ENCODE data around the gene CCDC167.
A peak's percentile ranks its signal among the peaks of the same experiment; 100 is the strongest.

Gene CCDC167

DNA sequence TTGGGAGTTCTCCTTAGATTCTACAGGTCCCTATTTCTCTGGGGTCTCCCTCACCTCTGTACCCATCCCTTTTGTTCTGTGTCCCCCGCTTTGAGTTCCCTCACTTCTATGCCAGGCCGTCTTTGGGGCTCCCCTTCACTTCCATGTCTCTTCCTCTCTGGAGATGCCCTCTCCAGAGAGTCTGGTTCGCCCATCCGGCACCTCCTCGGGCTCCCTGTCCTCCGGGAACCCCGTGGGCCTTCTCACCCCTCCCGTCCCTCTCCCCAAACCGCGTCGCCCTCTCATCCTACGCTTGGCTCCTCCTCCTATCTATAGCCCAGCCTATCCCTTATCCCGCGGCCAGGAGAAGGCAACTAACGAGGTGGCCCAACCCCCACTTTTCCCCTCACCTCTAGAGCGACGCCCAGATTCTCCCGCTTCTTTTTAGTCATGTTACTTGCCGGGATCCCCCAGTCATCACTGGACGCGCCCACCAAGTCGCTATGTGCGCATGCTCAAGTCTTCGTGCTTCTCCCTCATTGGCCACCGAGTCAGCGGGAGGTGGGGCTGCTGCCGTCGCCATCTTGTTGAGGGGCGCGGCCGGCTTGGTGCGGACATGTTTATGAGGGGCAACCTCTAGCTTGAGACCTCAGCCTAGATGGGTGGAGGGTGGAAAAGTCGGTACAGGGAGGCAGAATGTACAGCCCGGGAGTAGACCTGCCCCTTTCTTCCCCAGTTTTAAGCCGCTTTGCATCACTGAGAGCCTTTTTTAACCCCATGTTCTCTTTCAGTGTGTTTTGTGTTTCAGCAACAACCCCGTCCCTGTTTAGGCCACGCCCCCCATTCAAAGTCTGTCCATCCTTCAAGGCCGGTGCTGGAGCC, at the start of gene CCDC167:
CCDC167 (minus strand) TSS at position 461 of the 861 bp plus-strand sequence; CDS start at position 431, 30 bp downstream.
- TF ChIP-seq, protein P1, sequence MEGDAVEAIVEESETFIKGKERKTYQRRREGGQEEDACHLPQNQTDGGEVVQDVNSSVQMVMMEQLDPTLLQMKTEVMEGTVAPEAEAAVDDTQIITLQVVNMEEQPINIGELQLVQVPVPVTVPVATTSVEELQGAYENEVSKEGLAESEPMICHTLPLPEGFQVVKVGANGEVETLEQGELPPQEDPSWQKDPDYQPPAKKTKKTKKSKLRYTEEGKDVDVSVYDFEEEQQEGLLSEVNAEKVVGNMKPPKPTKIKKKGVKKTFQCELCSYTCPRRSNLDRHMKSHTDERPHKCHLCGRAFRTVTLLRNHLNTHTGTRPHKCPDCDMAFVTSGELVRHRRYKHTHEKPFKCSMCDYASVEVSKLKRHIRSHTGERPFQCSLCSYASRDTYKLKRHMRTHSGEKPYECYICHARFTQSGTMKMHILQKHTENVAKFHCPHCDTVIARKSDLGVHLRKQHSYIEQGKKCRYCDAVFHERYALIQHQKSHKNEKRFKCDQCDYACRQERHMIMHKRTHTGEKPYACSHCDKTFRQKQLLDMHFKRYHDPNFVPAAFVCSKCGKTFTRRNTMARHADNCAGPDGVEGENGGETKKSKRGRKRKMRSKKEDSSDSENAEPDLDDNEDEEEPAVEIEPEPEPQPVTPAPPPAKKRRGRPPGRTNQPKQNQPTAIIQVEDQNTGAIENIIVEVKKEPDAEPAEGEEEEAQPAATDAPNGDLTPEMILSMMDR (IDR thresholded peaks at IDR 0.05; ENCODE audit: insufficient read depth, low read length, poor library complexity, severe bottlenecking): no peak
- Histone ChIP-seq H3K36me3 (ENCODE audit: control insufficient read depth, insufficient read depth, low read length) (no peaks in the 10 kb centered on the region), H3K27me3 (replicated peaks; ENCODE audit: control insufficient read depth, insufficient read depth, low read length) (no peaks in the 10 kb centered on the region), H3K4me3 (replicated peaks; ENCODE audit: low read depth, low read length) (peak within 1 kb of the TSS; percentile 83)
- peak; percentile 95 for DNase-seq (ENCODE audit: extremely low read depth, insufficient read length)

DNA sequence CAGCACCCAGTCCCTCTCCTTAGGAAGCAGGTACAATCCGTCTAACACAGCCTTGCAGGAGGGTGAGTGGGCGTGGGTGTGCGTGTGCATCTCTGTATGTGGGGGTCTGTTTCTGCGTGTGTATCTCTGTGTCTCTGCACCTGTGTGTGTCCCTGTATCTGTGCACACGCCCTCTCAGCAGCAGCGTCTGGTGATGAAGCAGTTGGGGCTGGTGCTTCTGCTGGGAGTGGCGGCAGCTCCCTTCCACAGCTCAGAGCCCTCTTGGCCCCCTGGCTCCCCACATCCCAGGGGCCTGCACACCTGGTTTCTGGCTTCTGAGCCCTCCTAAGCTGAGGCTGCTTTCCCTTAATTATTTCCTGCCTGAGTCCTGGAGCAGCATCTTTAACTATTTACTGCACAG, 49.5 kb upstream of the CCDC167 start:
- H3K27me3 ChIP-seq (replicated peaks; ENCODE audit: control insufficient read depth, insufficient read depth, low read length): no peaks in the 10 kb centered on the region
- DNase-seq (ENCODE audit: extremely low read depth, insufficient read length): no peak

DNA sequence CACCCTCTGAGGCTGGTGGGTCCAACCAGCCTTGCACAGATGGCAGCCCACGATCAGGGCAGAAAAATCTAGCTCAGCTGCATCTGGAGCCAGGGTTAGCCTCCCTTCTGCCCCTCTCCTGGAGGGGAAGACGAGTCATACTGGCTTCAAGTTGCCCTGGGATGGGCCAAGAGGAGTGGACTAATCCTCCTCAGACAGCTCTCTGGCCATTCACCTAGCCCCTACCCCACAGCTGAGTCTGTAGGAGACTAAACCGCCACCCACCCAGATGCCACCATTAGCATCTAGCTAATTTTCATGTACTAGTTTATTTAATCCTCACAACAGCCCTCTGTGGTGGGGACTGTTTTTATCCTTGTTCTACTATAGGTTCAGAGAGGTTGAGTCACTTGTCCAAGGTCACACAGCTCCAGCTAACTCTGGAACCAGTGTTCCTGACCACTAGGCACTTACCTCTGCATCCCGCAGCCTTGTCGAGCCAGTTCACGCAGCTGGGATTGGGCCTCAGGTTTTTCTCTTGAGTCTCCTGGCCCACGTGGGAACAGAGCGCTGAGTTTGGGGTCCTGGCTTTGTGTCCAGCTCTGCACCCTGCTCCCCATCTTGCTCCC, 48.5 kb upstream of the CCDC167 start:
- no peaks in the 10 kb centered on the region for H3K36me3 ChIP-seq (ENCODE audit: control insufficient read depth, insufficient read depth, low read length)
- TF ChIP-seq, protein P1 (IDR thresholded peaks at IDR 0.05; ENCODE audit: insufficient read depth, low read length, poor library complexity, severe bottlenecking): no peak
- H3K4me3 ChIP-seq (replicated peaks; ENCODE audit: low read depth, low read length): no peak overlapping the region
- H3K27me3 ChIP-seq (replicated peaks; ENCODE audit: control insufficient read depth, insufficient read depth, low read length): no peaks in the 10 kb centered on the region
- no peak for DNase-seq (ENCODE audit: extremely low read depth, insufficient read length)

More for the DNA sequence above, 49.5 kb upstream of the CCDC167 start:
- Histone ChIP-seq H3K36me3 (ENCODE audit: control insufficient read depth, insufficient read depth, low read length) (no peaks in the 10 kb centered on the region), H3K4me3 (replicated peaks; ENCODE audit: low read depth, low read length) (no peak overlapping the region)
- TF ChIP-seq, protein P1 (IDR thresholded peaks at IDR 0.05; ENCODE audit: insufficient read depth, low read length, poor library complexity, severe bottlenecking): no peak

DNA sequence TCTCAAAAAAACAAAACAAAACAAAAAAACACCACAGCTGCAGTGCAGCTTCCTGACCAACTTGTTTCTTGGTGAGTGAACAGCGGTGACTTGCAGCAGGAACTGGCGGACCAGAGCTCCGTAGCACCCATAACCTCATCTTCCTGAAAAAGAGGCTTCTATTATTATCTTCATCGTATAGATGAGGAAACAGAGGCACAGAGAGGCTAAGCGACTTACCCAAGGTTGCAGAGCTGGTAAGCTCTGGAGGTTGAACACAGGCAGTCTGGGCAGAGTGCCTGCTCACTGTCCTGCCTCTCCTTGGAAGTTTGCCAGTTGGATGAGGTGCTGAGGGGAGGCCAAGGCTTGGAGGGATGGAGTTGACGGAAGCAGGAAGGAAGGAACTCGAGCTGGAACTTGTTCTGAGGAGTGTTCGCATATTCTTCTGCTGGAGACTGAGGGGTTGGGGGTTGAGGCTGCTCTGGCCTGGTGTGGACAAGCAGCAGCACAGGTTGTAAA, 47.9 kb upstream of the CCDC167 start:
- H3K36me3 ChIP-seq (ENCODE audit: control insufficient read depth, insufficient read depth, low read length): no peaks in the 10 kb centered on the region
- no peak overlapping the region for H3K4me3 ChIP-seq (replicated peaks; ENCODE audit: low read depth, low read length)
- H3K27me3 ChIP-seq (replicated peaks; ENCODE audit: control insufficient read depth, insufficient read depth, low read length): no peaks in the 10 kb centered on the region
- DNase-seq (ENCODE audit: extremely low read depth, insufficient read length): no peak
- TF ChIP-seq, protein P1 (IDR thresholded peaks at IDR 0.05; ENCODE audit: insufficient read depth, low read length, poor library complexity, severe bottlenecking): no peak

DNA sequence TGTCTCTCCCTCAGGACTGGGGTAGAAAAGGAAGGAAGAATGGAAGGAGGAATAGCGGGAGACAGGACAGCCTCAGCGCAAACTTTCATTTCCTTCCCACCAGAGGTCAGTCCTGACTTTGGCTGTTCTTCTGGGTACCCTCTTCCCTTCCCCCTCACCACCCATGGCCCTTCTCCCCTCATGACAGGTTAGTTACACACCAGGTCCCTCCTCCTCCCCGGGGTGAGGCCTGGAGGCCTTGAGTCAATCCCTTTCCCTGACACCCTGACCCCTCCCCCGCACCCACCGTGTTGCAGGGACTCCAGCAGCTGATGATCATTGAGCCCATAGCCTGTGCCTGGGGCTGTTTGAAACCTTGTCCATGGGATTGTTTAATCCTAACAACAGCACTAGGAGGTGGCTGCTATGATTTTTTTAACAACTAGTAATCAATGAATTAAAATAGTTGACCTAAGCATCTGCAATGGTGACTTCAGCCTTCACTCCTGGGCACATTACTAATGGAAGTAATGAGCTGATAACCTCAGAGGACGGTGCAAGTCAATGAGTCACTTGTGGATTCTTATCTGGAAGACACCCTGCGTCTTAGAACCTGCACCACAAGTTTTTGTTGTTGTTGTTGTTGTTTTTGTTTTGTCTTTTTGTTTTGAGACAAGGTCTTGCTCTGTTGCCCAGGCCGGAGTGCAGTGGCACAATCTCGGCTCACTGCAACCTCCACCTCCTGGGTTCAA, 46.6 kb upstream of the CCDC167 start:
- no peaks in the 10 kb centered on the region for H3K36me3 ChIP-seq (ENCODE audit: control insufficient read depth, insufficient read depth, low read length)
- TF ChIP-seq, protein P1 (IDR thresholded peaks at IDR 0.05; ENCODE audit: insufficient read depth, low read length, poor library complexity, severe bottlenecking): no peak
- H3K27me3 ChIP-seq (replicated peaks; ENCODE audit: control insufficient read depth, insufficient read depth, low read length): no peaks in the 10 kb centered on the region
- no peak overlapping the region for H3K4me3 ChIP-seq (replicated peaks; ENCODE audit: low read depth, low read length)
- no peak for DNase-seq (ENCODE audit: extremely low read depth, insufficient read length)
